ENCODE results near the gene STXBP1. TPM values are rescaled to one million over a fixed set of nuclear protein-coding genes. Genes with fewer than 3 reads are reported as not detected.

Gene STXBP1
- total RNA-seq, 1 donor from 2014 or later = 12.0 TPM

- H3K9me3 Mint-ChIP-seq = no peaks in the 10 kb centered on the region
- H3K27me3 ChIP-seq = peaks cover 19% of the 10 kb centered on the region
- no peak for TF ChIP-seq EZH2 (IDR thresholded peaks at IDR 0.05)
- TF ChIP-seq, protein P1, sequence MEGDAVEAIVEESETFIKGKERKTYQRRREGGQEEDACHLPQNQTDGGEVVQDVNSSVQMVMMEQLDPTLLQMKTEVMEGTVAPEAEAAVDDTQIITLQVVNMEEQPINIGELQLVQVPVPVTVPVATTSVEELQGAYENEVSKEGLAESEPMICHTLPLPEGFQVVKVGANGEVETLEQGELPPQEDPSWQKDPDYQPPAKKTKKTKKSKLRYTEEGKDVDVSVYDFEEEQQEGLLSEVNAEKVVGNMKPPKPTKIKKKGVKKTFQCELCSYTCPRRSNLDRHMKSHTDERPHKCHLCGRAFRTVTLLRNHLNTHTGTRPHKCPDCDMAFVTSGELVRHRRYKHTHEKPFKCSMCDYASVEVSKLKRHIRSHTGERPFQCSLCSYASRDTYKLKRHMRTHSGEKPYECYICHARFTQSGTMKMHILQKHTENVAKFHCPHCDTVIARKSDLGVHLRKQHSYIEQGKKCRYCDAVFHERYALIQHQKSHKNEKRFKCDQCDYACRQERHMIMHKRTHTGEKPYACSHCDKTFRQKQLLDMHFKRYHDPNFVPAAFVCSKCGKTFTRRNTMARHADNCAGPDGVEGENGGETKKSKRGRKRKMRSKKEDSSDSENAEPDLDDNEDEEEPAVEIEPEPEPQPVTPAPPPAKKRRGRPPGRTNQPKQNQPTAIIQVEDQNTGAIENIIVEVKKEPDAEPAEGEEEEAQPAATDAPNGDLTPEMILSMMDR (IDR thresholded peaks at IDR 0.05) = no peak
- TF ChIP-seq EZH2phosphoT487 (IDR thresholded peaks at IDR 0.05) = no peak
Observed at GRCh38 chr9:127739614-127740330, 127.7 kb downstream of the STXBP1 start.

DNA sequence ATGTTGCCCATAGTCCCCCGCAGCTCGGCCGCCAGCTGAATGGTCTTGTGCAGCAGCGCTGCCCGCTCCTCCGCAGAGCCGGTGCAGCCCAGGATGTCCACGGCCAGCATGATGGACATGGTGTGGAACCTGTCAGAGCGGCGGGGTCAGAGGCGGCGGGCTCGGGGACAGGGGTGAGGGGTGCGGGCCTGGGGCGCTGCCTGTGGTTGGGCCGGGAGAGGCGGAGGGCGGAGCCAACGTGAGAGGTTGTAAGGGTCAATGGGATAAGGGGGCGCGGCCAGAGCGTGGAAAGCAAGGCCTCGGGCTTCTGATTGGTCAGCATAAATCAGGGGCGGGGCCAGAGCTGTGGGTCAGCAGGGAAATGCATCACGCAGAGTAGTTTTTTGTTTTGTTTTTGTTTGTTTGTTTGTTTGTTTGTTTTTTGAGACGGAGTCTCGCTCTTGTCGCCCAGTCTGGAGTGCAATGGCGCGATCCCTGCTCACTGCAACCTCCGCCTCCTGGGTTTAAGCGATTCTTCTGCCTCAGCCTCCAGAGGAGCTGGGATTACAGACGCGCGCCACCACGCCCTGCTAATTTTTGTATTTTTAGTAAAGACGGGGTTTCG lies 129.9 kb downstream of the STXBP1 start:
- H3K4me1 ChIP-seq = no peaks in the 10 kb centered on the region
- H3K79me2 ChIP-seq (ENCODE audit: low read depth) = no peaks in the 10 kb centered on the region
- Mint-ChIP-seq H3K27me3 (ENCODE audit: insufficient read depth, low read depth) (peaks cover 7% of the 10 kb centered on the region), H3K4me3 (peak overlapping the region; percentile 90), H3K9me3 (no peaks in the 10 kb centered on the region), H3K4me1 (peaks cover 30% of the 10 kb centered on the region), H3K27ac (no peak overlapping the region), H3K36me3 (no peaks in the 10 kb centered on the region)
- DNase-seq (ENCODE audit: low spot score) = peak; percentile 97
- H3K4me3 ChIP-seq = peak overlapping the region; percentile 55
- H3K27me3 ChIP-seq = peaks cover 19% of the 10 kb centered on the region
- H3K9ac ChIP-seq = no peak overlapping the region
- no peak overlapping the region for H3K27ac ChIP-seq
- H3F3A ChIP-seq (ENCODE audit: low read depth) = peaks cover 12% of the 10 kb centered on the region
- H3K36me3 ChIP-seq = no peaks in the 10 kb centered on the region
- peak overlapping the region; percentile 89 for H3K4me2 ChIP-seq
- H4K20me1 ChIP-seq (ENCODE audit: low read depth) = peaks cover 9% of the 10 kb centered on the region
- peak overlapping the region; percentile 90 for H2AFZ ChIP-seq (replicated peaks)
- no peaks in the 10 kb centered on the region for H3K9me3 ChIP-seq (ENCODE audit: low read depth)
- TF ChIP-seq EZH2phosphoT487 (IDR thresholded peaks at IDR 0.05) (no peak), EZH2 (IDR thresholded peaks at IDR 0.05) (no peak)
- TF ChIP-seq, protein P1 (IDR thresholded peaks at IDR 0.05) = no peak

More at GRCh38 chr9:127739614-127740330, 127.7 kb downstream of the STXBP1 start:
- H2AFZ ChIP-seq (replicated peaks) = no peak overlapping the region
- no peak overlapping the region for H3K4me2 ChIP-seq
- Mint-ChIP-seq H3K4me3 (no peak overlapping the region), H3K27me3 (ENCODE audit: insufficient read depth, low read depth) (peaks cover 5% of the 10 kb centered on the region), H3K4me1 (peaks cover 38% of the 10 kb centered on the region), H3K27ac (no peak overlapping the region), H3K36me3 (no peaks in the 10 kb centered on the region)
- H3F3A ChIP-seq (ENCODE audit: low read depth) = peaks cover 22% of the 10 kb centered on the region
- DNase-seq (ENCODE audit: low spot score) = no peak
- H3K9me3 ChIP-seq (ENCODE audit: low read depth) = no peaks in the 10 kb centered on the region
- no peaks in the 10 kb centered on the region for H3K36me3 ChIP-seq
- no peak overlapping the region for H3K4me3 ChIP-seq
- H3K4me1 ChIP-seq = peaks cover 8% of the 10 kb centered on the region
- H4K20me1 ChIP-seq (ENCODE audit: low read depth) = peaks cover 9% of the 10 kb centered on the region
- H3K27ac ChIP-seq = no peak overlapping the region
- no peaks in the 10 kb centered on the region for H3K79me2 ChIP-seq (ENCODE audit: low read depth)
- no peak overlapping the region for H3K9ac ChIP-seq

Other genes with a start within 250 kb of the STXBP1 start
- gene SLC2A8, start 215.1 kb upstream of the STXBP1 start, total RNA-seq (ENCODE audit: low replicate concordance) = 9.4 and 22.8 TPM in 2 replicates
- 6.7 and 7.3 TPM in 2 replicates for gene ZNF79, start 187.9 kb upstream of the STXBP1 start, total RNA-seq (ENCODE audit: low replicate concordance)
- gene RPL12, start 160.9 kb upstream of the STXBP1 start, total RNA-seq (ENCODE audit: low replicate concordance) = 2,064 and 2,640 TPM in 2 replicates
- 6.7 and 14.2 TPM in 2 replicates for gene LRSAM1, start 160.8 kb upstream of the STXBP1 start, total RNA-seq (ENCODE audit: low replicate concordance)
- gene CFAP157, start 94.7 kb downstream of the STXBP1 start, total RNA-seq (ENCODE audit: low replicate concordance) = 0.31 TPM in 1 of 2 replicates, not detected in the other
- gene PTRH1, start 103.4 kb downstream of the STXBP1 start, total RNA-seq (ENCODE audit: low replicate concordance) = 1.3 and 5.4 TPM in 2 replicates
- gene TTC16, start 103.8 kb downstream of the STXBP1 start, total RNA-seq (ENCODE audit: low replicate concordance) = not detected in 2 replicates
- gene TOR2A, start 123.0 kb downstream of the STXBP1 start, total RNA-seq (ENCODE audit: low replicate concordance) = 5.5 and 18.3 TPM in 2 replicates
- 1.8 and 1.9 TPM in 2 replicates for gene SH2D3C, start 166.4 kb downstream of the STXBP1 start, total RNA-seq (ENCODE audit: low replicate concordance)
- gene CDK9, start 173.8 kb downstream of the STXBP1 start, total RNA-seq (ENCODE audit: low replicate concordance) = 22.5 and 47.8 TPM in 2 replicates
- gene FPGS, start 190.6 kb downstream of the STXBP1 start, total RNA-seq (ENCODE audit: low replicate concordance) = 32.8 and 60.5 TPM in 2 replicates
- gene ENG, start 242.4 kb downstream of the STXBP1 start, total RNA-seq (ENCODE audit: low replicate concordance) = 0.19 TPM in 1 of 2 replicates, not detected in the other

All from neural progenitor cell (in vitro differentiated cells).